ENCODE data around the gene KIAA1755.

- TF ChIP-seq GTF2A2 (tag; IDR thresholded peaks at IDR 0.05), result no peak
- no peak for TF ChIP-seq SMARCB1 (IDR thresholded peaks at IDR 0.05; ENCODE audit: insufficient read length, low read depth)
- TF ChIP-seq MLX (CRISPR knock-in tag; conservative IDR thresholded peaks at IDR 0.05), result no peak
- TF ChIP-seq ZNF197 (CRISPR knock-in tag; IDR thresholded peaks at IDR 0.05; ENCODE audit: low read depth), result no peak
- TF ChIP-seq, protein P1, sequence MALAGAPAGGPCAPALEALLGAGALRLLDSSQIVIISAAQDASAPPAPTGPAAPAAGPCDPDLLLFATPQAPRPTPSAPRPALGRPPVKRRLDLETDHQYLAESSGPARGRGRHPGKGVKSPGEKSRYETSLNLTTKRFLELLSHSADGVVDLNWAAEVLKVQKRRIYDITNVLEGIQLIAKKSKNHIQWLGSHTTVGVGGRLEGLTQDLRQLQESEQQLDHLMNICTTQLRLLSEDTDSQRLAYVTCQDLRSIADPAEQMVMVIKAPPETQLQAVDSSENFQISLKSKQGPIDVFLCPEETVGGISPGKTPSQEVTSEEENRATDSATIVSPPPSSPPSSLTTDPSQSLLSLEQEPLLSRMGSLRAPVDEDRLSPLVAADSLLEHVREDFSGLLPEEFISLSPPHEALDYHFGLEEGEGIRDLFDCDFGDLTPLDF (CRISPR knock-in tag; IDR thresholded peaks at IDR 0.05), result no peak
- TF ChIP-seq TBP (optimal IDR thresholded peaks at IDR 0.05; ENCODE audit: low read depth, low read length), result no peak
- TF ChIP-seq FOXK1 (CRISPR knock-in tag; IDR thresholded peaks at IDR 0.05; ENCODE audit: borderline replicate concordance), result no peak
- no peak for TF ChIP-seq MEF2A (IDR thresholded peaks at IDR 0.05; ENCODE audit: control insufficient read depth, low read depth, low read length)
- TF ChIP-seq NR2C2 (CRISPR knock-in tag; IDR thresholded peaks at IDR 0.05), result no peak
- TF ChIP-seq NR2C2 (tag; IDR thresholded peaks at IDR 0.05), result no peak
- TF ChIP-seq HMBOX1 (IDR thresholded peaks at IDR 0.05), result no peak
- TF ChIP-seq HNRNPH1 (optimal IDR thresholded peaks at IDR 0.05; ENCODE audit: low read depth, low read length), result no peak
- TF ChIP-seq BACH1 (tag; IDR thresholded peaks at IDR 0.05), result no peak
- TF ChIP-seq TCF7L2 (IDR thresholded peaks at IDR 0.05; ENCODE audit: low read depth, low read length), result no peak
Observed at GRCh38 chr20:38210741-38211140, 49.8 kb downstream of the KIAA1755 start.

Measured in K562 (cell line).